ENCODE measurements around the gene DIPK1A. TPM values are rescaled to one million over a fixed set of nuclear protein-coding genes. Genes with fewer than 3 reads are reported as not detected.

The DIPK1A gene
- total and polyA plus RNA-seq, 4 donors: 12.3 to 48.8 (median 39.6) TPM

DNA sequence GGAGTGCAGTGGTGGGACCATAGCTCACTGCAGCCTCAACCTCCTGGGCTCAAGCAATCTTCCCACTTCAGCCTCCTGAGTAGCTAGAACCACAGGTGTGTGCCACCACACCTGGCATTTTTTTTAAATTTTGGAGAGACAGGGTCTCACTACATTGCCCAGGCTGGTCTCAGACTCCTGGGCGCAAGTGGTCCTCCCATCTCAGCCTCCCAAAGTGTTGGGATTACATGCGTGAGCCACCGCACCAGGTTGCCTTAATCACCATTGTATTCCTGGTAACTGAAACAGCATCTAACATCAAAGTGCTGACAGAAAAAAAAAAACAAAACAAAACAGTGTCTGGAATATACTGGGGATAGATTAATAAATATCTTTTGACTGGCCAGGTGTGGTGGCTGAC lies 111.2 kb downstream of the DIPK1A start:
- 96% methylated on average over 3 of the region's 3 CpGs for WGBS (ENCODE audit: insufficient coverage)
- H3K36me3 ChIP-seq (ENCODE audit: control insufficient read depth, insufficient read depth, low read length): peaks cover 19% of the 10 kb centered on the region
- no peaks in the 10 kb centered on the region for H3K9me3 ChIP-seq (ENCODE audit: control insufficient read depth, insufficient read depth, low read length)
- no peak overlapping the region for H3K27ac ChIP-seq (ENCODE audit: low read depth, low read length)
- no peaks in the 10 kb centered on the region for H3K4me1 ChIP-seq (ENCODE audit: control insufficient read depth, insufficient read depth, low read length)
- no peak for DNase-seq (ENCODE audit: low read depth in 4 of 6, low spot score in 6 of 6)
- H3K4me3 ChIP-seq (ENCODE audit: low read depth, low read length): no peak overlapping the region
- H3K27me3 ChIP-seq (ENCODE audit: control insufficient read depth, insufficient read depth, low read length): no peaks in the 10 kb centered on the region

DNA sequence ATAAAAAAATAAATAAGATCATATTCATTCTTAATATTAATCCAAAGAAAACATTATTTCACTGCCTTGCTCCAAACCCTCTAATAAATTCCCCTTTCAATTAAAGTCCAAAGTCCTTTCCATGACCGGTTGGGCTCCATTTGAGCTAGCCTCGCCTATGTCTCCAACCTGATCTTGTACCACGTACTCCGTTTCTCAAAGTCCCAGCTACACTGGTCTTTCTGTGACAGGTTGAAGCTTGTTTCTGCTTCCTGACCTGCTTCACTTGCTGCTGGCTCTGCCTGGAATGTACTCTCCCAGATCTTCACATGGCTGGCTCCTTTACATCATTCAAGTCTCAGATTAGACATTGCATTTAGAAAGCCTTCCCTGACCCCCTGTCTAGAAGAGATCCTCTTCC lies 113.1 kb downstream of the DIPK1A start:
- no peaks in the 10 kb centered on the region for H3K4me1 ChIP-seq (ENCODE audit: control insufficient read depth, insufficient read depth, low read length)
- H3K27ac ChIP-seq (ENCODE audit: low read depth, low read length): no peak overlapping the region
- H3K36me3 ChIP-seq (ENCODE audit: control insufficient read depth, insufficient read depth, low read length): peaks cover 19% of the 10 kb centered on the region
- no peaks in the 10 kb centered on the region for H3K9me3 ChIP-seq (ENCODE audit: control insufficient read depth, insufficient read depth, low read length)
- no peak for DNase-seq (ENCODE audit: low read depth in 4 of 6, low spot score in 6 of 6)
- no peaks in the 10 kb centered on the region for H3K27me3 ChIP-seq (ENCODE audit: control insufficient read depth, insufficient read depth, low read length)
- no peak overlapping the region for H3K4me3 ChIP-seq (ENCODE audit: low read depth, low read length)
- WGBS (ENCODE audit: insufficient coverage): 87% methylated on average over 4 of the region's 4 CpGs

DNA sequence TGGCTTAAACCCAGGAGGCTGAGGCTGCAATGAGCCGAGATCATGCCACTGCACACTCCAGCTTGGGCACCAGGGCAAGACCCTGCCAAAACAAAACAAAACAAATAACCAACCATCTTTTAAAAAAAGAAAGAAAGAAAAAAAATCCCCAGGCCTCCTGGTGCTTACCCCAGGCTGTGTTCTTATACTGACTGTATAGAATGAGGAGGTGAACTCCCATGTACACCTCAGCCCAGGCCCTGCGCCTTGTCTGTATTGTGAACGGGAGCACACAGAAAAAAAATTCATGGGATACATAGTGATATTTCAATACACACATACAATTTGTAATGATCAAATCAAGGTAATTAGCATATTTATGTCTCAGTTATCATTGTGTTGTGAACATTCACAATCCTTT lies 115.4 kb downstream of the DIPK1A start:
- peaks cover 16% of the 10 kb centered on the region for H3K36me3 ChIP-seq (ENCODE audit: control insufficient read depth, insufficient read depth, low read length)
- no peak for DNase-seq (ENCODE audit: low read depth in 4 of 6, low spot score in 6 of 6)
- H3K27me3 ChIP-seq (ENCODE audit: control insufficient read depth, insufficient read depth, low read length): no peaks in the 10 kb centered on the region
- no CpG with 5 or more reads among the region's 3 CpGs for WGBS (ENCODE audit: insufficient coverage)
- H3K27ac ChIP-seq (ENCODE audit: low read depth, low read length): no peak overlapping the region
- H3K4me1 ChIP-seq (ENCODE audit: control insufficient read depth, insufficient read depth, low read length): no peaks in the 10 kb centered on the region
- no peaks in the 10 kb centered on the region for H3K9me3 ChIP-seq (ENCODE audit: control insufficient read depth, insufficient read depth, low read length)
- H3K4me3 ChIP-seq (ENCODE audit: low read depth, low read length): no peak overlapping the region

DNA sequence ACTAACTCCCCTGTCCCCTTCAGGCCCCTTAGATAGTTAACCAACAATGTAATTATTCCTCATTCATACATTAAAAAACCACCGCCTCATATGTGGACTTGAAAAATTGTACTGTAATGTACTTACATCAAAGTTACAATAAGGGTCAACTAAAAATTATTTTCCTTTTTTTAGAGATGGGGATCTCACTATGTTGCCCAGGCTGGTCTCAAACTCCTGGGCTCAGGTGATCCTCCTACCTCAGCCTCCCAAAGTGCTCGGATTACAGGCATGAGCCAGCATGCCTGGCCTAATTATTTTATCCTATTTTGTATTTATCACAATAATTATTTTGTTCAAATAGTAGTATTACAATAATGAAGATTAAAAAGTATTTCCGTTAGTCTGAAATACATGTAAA lies 116.8 kb downstream of the DIPK1A start:
- no peak overlapping the region for H3K27ac ChIP-seq (ENCODE audit: low read depth, low read length)
- H3K4me1 ChIP-seq (ENCODE audit: control insufficient read depth, insufficient read depth, low read length): no peaks in the 10 kb centered on the region
- no CpG with 5 or more reads among the region's 3 CpGs for WGBS (ENCODE audit: insufficient coverage)
- DNase-seq (ENCODE audit: low read depth in 4 of 6, low spot score in 6 of 6): no peak
- H3K36me3 ChIP-seq (ENCODE audit: control insufficient read depth, insufficient read depth, low read length): peaks cover 12% of the 10 kb centered on the region
- no peaks in the 10 kb centered on the region for H3K27me3 ChIP-seq (ENCODE audit: control insufficient read depth, insufficient read depth, low read length)
- no peaks in the 10 kb centered on the region for H3K9me3 ChIP-seq (ENCODE audit: control insufficient read depth, insufficient read depth, low read length)
- no peak overlapping the region for H3K4me3 ChIP-seq (ENCODE audit: low read depth, low read length)

DNA sequence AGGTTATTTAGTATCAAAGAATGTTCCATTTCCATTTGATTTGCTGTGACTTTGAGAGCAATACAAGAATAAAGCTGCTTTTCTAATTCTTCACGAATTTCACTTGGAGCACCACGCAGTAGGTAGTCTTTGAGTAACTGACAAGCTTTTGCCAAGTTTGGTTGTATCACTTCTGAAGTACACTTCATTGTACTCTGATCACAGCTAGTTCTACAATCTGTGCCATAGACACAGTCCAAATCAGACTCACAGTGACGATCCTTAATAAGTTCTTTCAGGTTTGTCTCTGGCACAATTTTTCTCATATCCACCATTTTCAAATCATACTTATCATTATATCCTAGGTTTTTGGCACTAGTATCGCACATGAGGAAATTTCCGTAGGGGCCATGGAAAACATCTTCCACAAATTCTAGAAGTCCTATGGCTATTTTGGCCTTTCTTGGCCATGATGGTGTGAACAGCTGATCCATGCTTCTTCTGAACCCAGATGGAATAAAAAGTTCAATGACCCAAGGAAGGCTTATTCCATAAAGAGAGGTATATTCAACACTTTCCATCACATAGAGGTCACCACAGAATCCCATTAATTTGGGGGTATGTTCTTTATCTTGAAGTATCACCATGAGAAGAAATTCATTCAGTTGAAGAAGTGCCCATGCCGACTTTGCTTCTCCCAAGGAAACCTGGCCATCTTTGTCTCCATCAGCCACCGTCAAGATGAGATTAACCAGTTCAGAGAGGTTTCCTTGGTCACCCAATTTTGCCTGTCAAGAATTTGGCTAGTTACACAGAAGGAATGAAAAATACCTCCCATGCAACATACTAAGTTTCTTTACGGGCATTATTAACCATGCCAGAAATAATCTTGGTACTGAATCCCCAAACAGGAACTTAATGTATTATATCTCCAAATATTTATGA lies 117.6 kb downstream of the DIPK1A start:
- WGBS (ENCODE audit: insufficient coverage): 60% methylated on average over 7 of the region's 8 CpGs
- DNase-seq (ENCODE audit: low read depth in 4 of 6, low spot score in 6 of 6): peak in 4 of 6 donors; percentile 12 to 51 (median 16)
- no peaks in the 10 kb centered on the region for H3K27me3 ChIP-seq (ENCODE audit: control insufficient read depth, insufficient read depth, low read length)
- H3K4me3 ChIP-seq (ENCODE audit: low read depth, low read length): no peak overlapping the region
- no peaks in the 10 kb centered on the region for H3K9me3 ChIP-seq (ENCODE audit: control insufficient read depth, insufficient read depth, low read length)
- H3K36me3 ChIP-seq (ENCODE audit: control insufficient read depth, insufficient read depth, low read length): peaks cover 16% of the 10 kb centered on the region
- H3K4me1 ChIP-seq (ENCODE audit: control insufficient read depth, insufficient read depth, low read length): no peaks in the 10 kb centered on the region
- H3K27ac ChIP-seq (ENCODE audit: low read depth, low read length): no peak overlapping the region

DNA sequence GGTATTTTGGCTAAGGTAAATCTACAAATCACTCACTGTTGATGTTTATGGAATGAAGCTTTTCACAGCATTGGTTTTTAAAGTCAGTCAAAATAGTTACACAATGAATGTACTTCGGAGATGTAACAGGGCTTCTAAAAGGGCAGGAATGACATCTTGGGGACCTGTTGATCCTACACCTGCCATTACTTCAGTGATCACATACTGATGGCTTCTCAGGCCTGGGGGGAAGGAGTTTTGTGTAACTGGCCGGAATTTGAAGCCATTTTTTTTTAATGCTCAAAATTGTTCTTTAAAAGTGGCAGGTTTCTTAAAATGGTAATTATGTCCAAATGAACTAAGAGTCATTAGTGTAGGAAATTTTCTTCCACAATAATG lies 118.2 kb downstream of the DIPK1A start:
- no peak for DNase-seq (ENCODE audit: low read depth in 4 of 6, low spot score in 6 of 6)
- no CpG with 5 or more reads among the region's 2 CpGs for WGBS (ENCODE audit: insufficient coverage)
- no peaks in the 10 kb centered on the region for H3K9me3 ChIP-seq (ENCODE audit: control insufficient read depth, insufficient read depth, low read length)
- H3K4me3 ChIP-seq (ENCODE audit: low read depth, low read length): no peak overlapping the region
- H3K4me1 ChIP-seq (ENCODE audit: control insufficient read depth, insufficient read depth, low read length): no peaks in the 10 kb centered on the region
- H3K27ac ChIP-seq (ENCODE audit: low read depth, low read length): no peak overlapping the region
- H3K36me3 ChIP-seq (ENCODE audit: control insufficient read depth, insufficient read depth, low read length): peaks cover 16% of the 10 kb centered on the region
- no peaks in the 10 kb centered on the region for H3K27me3 ChIP-seq (ENCODE audit: control insufficient read depth, insufficient read depth, low read length)

DNA sequence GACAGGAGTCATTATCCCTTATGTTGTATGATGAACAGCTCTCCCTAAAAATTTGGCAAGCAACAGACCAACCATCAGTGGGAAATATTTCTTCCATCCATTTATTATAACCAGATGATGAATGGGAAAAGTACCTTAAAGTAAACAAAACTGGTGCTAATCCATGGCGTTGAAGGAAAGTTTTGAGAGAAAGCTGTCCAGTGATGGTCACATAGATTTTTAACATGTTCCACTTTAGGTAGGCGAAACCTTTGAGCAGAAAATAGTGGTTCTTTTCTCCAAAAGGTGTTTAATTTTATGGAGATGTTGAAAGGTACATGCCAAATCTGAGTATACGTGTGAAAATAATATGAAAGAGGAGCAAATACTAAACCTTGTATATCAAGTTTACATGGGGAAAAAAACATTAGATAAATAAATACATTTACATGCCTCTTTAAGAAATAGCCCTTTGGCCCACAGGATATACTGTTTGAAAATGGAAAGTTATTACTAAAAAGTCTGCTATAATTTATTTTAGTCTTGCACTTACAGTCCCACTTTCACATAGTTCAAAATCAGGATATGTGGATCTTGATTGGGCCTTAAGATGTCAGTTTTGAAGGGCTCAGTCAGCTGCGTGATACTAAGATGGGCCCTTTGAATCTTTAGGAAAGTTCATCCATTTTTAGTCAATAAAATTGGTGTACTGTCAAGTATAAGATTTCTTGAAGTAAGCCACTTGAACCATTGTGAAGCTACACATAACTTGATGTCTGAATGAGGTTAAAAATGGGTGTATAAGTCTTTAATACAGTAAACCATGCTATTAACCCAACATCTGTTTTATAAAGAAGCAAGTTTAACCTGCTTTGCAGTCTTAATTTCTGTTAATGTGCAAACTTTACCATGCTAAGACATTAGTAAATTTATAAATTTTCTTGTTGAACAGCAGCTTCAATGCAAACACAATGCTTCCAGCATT lies 118.9 kb downstream of the DIPK1A start:
- no peak overlapping the region for H3K27ac ChIP-seq (ENCODE audit: low read depth, low read length)
- WGBS (ENCODE audit: insufficient coverage): 90% methylated on average over 2 of the region's 4 CpGs

DNA sequence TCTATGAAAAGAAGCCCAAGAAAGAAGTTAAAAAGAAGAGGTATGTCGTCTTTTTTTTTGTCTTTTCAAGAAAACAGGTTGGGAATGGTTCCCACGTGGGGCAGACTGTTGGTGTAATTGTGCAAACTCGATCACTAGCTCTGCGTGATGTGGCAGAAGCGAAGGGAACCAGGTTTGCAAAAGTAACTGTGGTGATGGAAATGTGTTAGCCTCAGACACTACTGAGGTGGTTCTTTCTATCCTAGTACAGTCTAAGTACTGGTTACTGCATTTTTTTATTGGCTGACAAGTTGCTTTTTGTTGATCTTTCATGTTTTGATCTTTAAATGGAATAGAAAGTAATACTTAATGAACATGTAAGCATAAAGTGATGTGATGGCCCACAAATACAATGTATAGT lies 120.7 kb downstream of the DIPK1A start:
- DNase-seq (ENCODE audit: low read depth in 4 of 6, low spot score in 6 of 6): no peak
- H3K4me3 ChIP-seq (ENCODE audit: low read depth, low read length): no peak overlapping the region
- H3K36me3 ChIP-seq (ENCODE audit: control insufficient read depth, insufficient read depth, low read length): peaks cover 16% of the 10 kb centered on the region
- no peaks in the 10 kb centered on the region for H3K27me3 ChIP-seq (ENCODE audit: control insufficient read depth, insufficient read depth, low read length)
- H3K27ac ChIP-seq (ENCODE audit: low read depth, low read length): no peak overlapping the region
- no peaks in the 10 kb centered on the region for H3K4me1 ChIP-seq (ENCODE audit: control insufficient read depth, insufficient read depth, low read length)
- 78% methylated on average over 2 of the region's 5 CpGs for WGBS (ENCODE audit: insufficient coverage)
- H3K9me3 ChIP-seq (ENCODE audit: control insufficient read depth, insufficient read depth, low read length): no peaks in the 10 kb centered on the region

More for the DNA sequence above, 118.9 kb downstream of the DIPK1A start:
- Histone ChIP-seq H3K4me1 (ENCODE audit: control insufficient read depth, insufficient read depth, low read length) (no peaks in the 10 kb centered on the region), H3K9me3 (ENCODE audit: control insufficient read depth, insufficient read depth, low read length) (no peaks in the 10 kb centered on the region), H3K27me3 (ENCODE audit: control insufficient read depth, insufficient read depth, low read length) (no peaks in the 10 kb centered on the region), H3K36me3 (ENCODE audit: control insufficient read depth, insufficient read depth, low read length) (peaks cover 16% of the 10 kb centered on the region), H3K4me3 (ENCODE audit: low read depth, low read length) (no peak overlapping the region)
- no peak for DNase-seq (ENCODE audit: low read depth in 4 of 6, low spot score in 6 of 6)

DNA sequence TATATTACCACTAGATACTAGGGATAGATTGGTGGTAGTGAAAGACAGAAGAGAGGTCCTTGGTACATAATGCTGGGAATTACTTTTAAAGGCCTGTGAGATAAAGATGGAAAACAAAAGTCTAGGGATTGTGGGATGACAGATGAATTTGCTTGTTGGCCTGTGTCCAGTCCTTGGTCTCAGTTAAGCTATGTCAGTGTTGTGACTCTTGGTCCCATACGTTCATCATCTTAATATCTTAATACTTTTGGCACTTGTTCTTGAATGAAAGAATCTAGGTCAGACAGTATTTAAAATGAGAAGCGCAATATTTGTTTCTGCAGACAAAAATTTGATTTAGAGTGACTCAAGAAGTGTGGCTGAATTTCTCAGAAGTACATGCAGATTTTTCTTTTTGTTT lies 121.8 kb downstream of the DIPK1A start:
- Histone ChIP-seq H3K4me3 (ENCODE audit: low read depth, low read length) (no peak overlapping the region), H3K27ac (ENCODE audit: low read depth, low read length) (no peak overlapping the region), H3K27me3 (ENCODE audit: control insufficient read depth, insufficient read depth, low read length) (no peaks in the 10 kb centered on the region), H3K9me3 (ENCODE audit: control insufficient read depth, insufficient read depth, low read length) (no peaks in the 10 kb centered on the region), H3K4me1 (ENCODE audit: control insufficient read depth, insufficient read depth, low read length) (no peaks in the 10 kb centered on the region), H3K36me3 (ENCODE audit: control insufficient read depth, insufficient read depth, low read length) (peaks cover 13% of the 10 kb centered on the region)
- DNase-seq (ENCODE audit: low read depth in 4 of 6, low spot score in 6 of 6): no peak
- 100% methylated on average over 1 of the region's 2 CpGs for WGBS (ENCODE audit: insufficient coverage)
